HG03175 (cell line): ENCODE results near the gene OR5B21.

Experiments
- ATAC-seq: cut with Tn5 transposase; IDR thresholded peaks from one replicate; pipeline ENCODE4 v1.9.1; 2021; ENCODE audit warnings: mild to moderate bottlenecking, moderate library complexity; ENCODE audit not compliant: unreplicated experiment

OR5B21 gene

DNA sequence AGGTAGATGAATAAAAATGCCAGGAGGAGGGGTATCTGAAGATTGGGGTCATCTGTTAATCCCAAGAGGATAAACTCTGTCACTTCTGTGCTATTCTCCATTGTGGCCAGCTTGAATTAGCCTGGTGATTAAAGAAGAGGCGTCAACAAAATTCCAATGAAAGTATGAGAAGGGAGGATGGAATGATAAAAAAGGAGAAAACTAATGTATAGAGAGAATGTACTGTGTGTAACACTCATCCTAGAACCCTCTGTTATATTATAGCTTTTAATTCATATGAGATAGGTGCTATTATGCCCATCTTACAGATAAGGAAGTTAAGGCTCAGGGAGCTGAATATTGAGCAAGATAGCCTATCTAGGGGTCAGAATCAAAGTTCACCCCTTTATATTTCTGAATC, at the start of gene OR5B21:
OR5B21 (minus strand) TSS at position 101 of the 400 bp plus-strand sequence; CDS start at position 101, 0 bp downstream.
- ATAC-seq = no peak

GRCh38 chr11:58549644-58550043, 41.7 kb upstream of the OR5B21 start:
- ATAC-seq = no peak

DNA sequence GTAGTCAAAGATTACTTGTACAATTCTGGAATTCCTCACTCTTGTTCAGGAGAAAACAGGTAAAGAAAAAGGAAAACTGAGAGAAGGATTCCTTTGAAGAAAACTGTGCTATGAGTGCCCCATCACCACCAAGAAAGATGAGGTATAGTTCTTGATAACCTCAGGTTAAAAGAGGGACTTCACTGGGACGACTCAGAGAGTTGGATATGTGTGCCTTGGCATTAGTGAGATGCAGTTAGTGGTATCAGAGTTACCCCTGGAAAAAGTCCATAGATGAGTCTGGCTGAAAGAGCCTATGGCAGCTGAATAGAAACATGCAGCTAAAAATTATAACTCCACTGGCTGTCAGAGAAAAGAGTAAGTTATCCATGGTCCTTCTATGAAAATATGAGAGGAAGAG, 38.9 kb upstream of the OR5B21 start:
- no peak for ATAC-seq

- ATAC-seq = no peak
Measured at GRCh38 chr11:58531865-58532341, 24.0 kb upstream of the OR5B21 start.

- no peak for ATAC-seq
Measured at GRCh38 chr11:58530236-58530635, 22.3 kb upstream of the OR5B21 start.

GRCh38 chr11:58527429-58527828, 19.5 kb upstream of the OR5B21 start:
- ATAC-seq = no peak

GRCh38 chr11:58526721-58527120, 18.8 kb upstream of the OR5B21 start:
- no peak for ATAC-seq

- peak; percentile 92 for ATAC-seq
Measured at GRCh38 chr11:58525037-58525614, 17.2 kb upstream of the OR5B21 start.

GRCh38 chr11:58524232-58525036, 16.5 kb upstream of the OR5B21 start:
- ATAC-seq = peak; percentile 46

- peak; percentile 71 for ATAC-seq
Measured at GRCh38 chr11:58513747-58514367, 6.0 kb upstream of the OR5B21 start.

DNA sequence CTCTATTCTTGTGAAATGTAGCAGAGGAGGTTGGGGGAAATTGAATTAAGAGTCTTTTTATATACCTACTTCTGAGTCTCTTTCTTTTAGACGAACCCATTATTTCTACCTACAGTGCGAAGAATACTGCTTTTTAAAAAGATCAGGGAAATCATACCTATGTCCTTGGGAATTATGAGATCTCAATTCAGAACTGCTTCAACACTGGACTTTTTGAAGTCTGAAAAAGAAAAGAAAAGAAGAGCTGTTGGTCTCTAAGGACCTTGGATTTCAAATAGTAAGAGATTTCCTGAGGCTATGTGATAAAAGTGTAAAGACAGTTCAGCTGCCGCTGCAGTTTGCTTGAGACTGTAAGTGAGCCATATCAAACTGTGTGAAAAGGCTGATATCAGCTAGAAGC, 3.7 kb upstream of the OR5B21 start:
- ATAC-seq = no peak

- no peak for ATAC-seq
Measured at GRCh38 chr11:58509748-58510147, 1.8 kb upstream of the OR5B21 start.

- ATAC-seq = no peak
Measured at GRCh38 chr11:58508814-58509213, 909 bp upstream of the OR5B21 start.

- no peak for ATAC-seq
Measured at GRCh38 chr11:58507355-58507754, 550 bp downstream of the OR5B21 start.

DNA sequence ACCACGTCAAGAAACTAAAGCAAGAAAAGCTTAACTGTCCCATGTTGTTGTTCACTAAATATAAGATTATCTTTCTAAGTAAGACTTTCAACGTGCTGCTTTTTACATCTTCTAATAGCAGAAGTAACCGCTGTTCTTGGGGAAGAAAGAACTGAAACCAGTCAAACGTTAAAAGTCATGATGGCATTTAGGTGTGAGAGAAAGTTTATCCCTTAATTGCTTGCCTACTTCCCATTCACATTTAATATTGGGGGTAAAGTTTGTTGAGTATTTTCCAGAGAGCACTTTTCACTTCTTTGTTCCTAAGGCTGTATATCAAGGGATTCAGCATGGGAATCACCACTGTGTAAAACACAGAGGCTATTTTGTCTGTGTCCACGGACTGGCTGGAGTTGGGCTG, 970 bp downstream of the OR5B21 start:
- peak; percentile 36 for ATAC-seq

GRCh38 chr11:58505849-58506248, 2.1 kb downstream of the OR5B21 start:
- no peak for ATAC-seq

GRCh38 chr11:58504232-58504631, 3.7 kb downstream of the OR5B21 start:
- no peak for ATAC-seq

GRCh38 chr11:58503361-58503856, 4.5 kb downstream of the OR5B21 start:
- ATAC-seq = peak; percentile 97

- no peak for ATAC-seq
Measured at GRCh38 chr11:58502004-58502403, 5.9 kb downstream of the OR5B21 start.

- no peak for ATAC-seq
Measured at GRCh38 chr11:58498464-58498863, 9.4 kb downstream of the OR5B21 start.

DNA sequence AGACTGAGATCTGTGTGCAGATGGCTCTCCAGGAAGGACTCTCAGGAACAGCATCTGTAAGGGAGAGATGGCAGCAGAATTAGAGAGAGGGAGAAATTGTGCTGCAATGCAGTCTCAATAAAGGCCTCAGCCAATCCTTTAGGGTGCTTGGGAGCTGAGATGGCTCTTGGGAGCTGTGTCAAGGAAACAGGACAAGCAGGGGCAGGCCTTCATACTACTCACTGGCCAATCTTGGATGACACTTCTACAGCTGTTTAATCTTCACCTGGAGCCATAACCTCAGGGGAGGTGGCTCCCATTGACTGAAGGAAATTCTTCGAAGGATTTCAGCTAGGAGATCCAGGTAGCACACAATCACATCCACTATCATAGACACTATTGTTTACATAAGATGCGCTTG, 10.0 kb downstream of the OR5B21 start:
- no peak for ATAC-seq

DNA sequence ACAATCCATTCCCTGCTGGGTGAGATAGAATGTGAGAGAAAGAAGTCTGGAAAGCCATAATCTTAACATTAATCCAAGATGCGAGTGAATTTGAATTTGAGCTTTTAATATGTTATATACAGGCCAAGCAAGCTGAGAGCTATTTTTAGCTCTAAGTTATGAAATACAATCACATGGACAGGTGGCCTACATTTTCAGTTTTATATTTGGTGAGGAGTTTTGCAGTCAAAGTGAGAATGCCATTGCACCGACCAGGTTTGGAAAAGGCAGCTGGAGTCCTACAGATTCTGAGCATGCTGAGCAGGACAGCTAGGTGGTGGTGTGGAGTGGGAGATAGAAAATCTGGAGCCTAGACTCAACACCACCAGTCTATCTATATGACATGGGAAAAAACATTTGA, 12.0 kb downstream of the OR5B21 start:
- ATAC-seq = peak; percentile 58
